GM10248 (cell line): ENCODE results near the gene PCDHGA10.
"Not testable (repeated sequence)": the region's sequence is repeated elsewhere in the genome, so short reads cannot be mapped to it uniquely, and the experiment has no call there.

Experiments
- CTCF ChIA-PET: fragments of 300-600 bp; sonication (Branson Sonifier 250); formaldehyde crosslinking; extraction: SDS; loops from one replicate; lab custom pipeline; 2021; ENCODE audit warnings: antibody characterized with exemption; lab: Yijun Ruan, JAX
- POLR2A ChIA-PET: fragments of 350-650 bp; sonication (Branson Sonifier 250); formaldehyde crosslinking; extraction: SDS; loops from one replicate; lab custom pipeline; 2020; ENCODE audit warnings: antibody characterized with exemption; lab: Yijun Ruan, JAX
- DNase-seq: peaks from one replicate; pipeline ENCODE4 v3.0.0; 2012; ENCODE audit errors: extremely low spot score
- TF ChIP-seq, protein P1 (sequence below): IDR thresholded peaks from 2 replicates; pipeline ENCODE4 v1.5.1; 2012; ENCODE audit warnings: mild to moderate bottlenecking, low read depth; ENCODE audit errors: extremely low read depth, missing control alignments, control extremely low read depth

PCDHGA10 gene

DNA sequence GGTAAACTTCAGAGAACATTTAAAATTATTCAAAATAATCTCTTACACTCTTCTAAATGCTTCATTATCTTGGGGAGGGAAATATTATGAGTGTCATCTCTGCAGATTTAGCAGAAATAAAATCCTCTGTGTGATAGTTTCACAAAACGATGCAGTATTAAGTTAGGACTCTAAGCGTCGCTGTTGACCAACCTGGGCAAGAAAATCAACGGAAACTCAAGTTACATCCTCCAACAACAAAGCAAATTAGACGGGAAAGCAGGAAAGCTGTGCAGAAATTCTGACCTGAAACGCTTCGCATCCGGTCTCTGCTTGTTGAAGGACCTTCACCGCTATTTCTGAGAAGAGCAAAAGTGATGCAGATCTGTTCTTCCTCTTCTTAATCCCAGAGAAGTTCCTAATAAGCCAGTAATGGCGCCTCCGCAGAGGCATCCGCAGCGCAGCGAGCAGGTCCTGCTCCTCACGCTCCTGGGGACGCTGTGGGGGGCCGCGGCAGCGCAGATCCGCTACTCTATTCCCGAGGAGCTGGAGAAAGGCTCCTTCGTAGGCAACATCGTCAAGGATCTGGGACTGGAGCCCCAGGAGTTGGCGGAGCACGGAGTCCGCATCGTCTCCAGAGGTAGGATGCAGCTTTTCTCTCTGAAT, 39.0 kb upstream of the PCDHGA10 start, which contains the start of gene PCDHGA6:
Gene PCDHGA6 (plus strand): TSS at position 219 of the 645 bp plus-strand sequence. CDS start 193 bp downstream, at position 412.
- no peak for DNase-seq
- ChIA-PET POLR2A (no interaction called here), CTCF (interaction anchor here (1.1 to 1.8 kb wide), 3 partner anchors 21 to 39 kb away, joined by 3 to 6 read pairs (median 4); partner anchors contain the start of gene PCDHGA10)
- TF ChIP-seq, protein P1, sequence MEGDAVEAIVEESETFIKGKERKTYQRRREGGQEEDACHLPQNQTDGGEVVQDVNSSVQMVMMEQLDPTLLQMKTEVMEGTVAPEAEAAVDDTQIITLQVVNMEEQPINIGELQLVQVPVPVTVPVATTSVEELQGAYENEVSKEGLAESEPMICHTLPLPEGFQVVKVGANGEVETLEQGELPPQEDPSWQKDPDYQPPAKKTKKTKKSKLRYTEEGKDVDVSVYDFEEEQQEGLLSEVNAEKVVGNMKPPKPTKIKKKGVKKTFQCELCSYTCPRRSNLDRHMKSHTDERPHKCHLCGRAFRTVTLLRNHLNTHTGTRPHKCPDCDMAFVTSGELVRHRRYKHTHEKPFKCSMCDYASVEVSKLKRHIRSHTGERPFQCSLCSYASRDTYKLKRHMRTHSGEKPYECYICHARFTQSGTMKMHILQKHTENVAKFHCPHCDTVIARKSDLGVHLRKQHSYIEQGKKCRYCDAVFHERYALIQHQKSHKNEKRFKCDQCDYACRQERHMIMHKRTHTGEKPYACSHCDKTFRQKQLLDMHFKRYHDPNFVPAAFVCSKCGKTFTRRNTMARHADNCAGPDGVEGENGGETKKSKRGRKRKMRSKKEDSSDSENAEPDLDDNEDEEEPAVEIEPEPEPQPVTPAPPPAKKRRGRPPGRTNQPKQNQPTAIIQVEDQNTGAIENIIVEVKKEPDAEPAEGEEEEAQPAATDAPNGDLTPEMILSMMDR: peak; percentile 32

DNA sequence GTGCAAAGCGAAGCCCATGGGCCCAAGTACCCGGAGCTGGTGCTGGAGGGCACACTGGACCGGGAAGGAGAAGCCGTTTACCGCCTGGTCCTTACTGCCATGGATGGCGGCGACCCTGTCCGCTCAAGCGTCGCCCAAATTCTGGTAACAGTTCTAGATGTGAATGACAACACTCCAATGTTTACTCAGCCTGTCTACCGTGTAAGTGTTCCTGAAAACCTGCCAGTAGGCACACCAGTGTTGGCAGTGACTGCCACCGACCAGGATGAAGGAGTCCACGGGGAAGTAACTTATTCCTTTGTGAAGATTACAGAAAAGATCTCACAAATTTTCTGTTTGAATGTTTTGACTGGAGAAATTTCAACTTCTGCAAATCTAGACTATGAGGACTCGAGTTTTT, 38.2 kb upstream of the PCDHGA10 start:
- ChIA-PET CTCF (interaction anchor here (1.0 to 1.8 kb wide), 4 partner anchors 10 to 39 kb away, joined by 3 to 6 read pairs (median 4); partner anchors contain the start of genes PCDHGA10 and PCDHGA5), POLR2A (no interaction called here)
- TF ChIP-seq, protein P1: no peak
- DNase-seq: no peak

DNA sequence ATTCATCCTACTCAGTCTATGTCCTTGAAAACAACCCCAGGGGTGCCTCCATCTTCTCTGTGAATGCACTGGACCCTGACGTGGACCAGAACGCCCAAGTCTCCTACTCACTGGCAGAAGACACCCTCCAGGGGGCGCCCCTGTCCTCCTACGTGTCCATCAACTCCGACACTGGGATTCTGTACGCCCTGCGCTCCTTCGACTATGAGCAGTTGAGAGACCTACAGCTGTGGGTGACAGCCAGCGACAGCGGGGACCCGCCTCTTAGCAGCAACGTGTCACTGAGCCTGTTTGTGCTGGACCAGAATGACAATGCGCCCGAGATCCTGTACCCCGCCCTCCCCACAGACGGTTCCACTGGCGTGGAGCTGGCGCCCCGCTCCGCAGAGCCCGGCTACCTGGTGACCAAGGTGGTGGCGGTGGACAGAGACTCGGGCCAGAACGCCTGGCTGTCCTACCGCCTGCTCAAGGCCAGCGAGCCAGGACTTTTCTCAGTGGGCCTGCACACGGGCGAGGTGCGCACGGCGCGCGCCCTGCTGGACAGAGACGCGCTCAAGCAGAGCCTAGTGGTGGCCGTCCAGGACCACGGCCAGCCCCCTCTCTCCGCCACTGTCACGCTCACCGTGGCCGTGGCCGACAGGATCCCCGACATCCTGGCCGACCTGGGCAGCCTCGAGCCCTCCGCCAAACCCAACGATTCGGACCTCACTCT, 37.2 kb upstream of the PCDHGA10 start:
- CTCF ChIA-PET: interaction anchor here (1.0 kb wide), 1 partner anchor 11 kb away, joined by 3 read pairs; the partner anchor contains the start of gene PCDHGA5
- POLR2A ChIA-PET, DNase-seq: not testable (repeated sequence)

DNA sequence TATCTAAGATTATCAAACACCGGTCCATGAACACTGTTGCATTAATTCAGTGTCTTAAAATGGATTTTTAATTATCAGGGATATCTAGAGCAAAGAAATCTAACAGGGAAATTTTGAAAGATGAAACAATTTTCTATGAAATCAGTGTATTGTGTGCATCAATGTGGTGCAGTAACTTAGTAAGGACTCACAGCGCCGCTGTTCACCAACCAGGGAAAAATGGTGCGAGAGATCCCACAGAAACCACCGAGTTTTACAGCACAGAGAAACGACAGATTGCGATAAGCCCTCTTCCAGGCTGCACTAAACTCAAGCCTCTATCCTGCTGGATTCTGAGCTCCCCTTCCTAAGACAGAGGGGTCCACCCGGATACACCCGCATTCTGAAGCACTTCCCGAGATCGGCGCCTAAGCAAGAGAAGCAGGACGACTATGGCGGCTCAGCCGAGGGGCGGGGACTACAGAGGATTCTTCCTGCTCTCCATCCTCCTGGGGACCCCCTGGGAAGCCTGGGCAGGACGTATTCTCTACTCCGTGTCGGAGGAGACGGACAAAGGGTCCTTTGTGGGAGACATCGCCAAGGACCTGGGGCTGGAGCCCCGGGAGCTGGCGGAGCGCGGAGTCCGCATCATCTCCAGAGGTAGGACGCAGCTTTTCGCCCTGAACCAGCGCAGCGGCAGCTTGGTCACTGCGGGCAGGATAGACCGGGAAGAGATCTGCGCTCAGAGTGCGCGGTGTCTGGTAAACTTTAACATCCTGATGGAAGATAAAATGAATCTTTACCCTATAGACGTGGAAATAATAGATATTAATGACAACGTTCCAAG, 30.1 kb upstream of the PCDHGA10 start, which contains the start of gene PCDHGA7:
Gene PCDHGA7 (plus strand): TSS at position 274 of the 826 bp plus-strand sequence. CDS start 158 bp downstream, at position 432.
- peak; percentile 47 for DNase-seq
- ChIA-PET CTCF (interaction anchor here (1.1 to 1.2 kb wide), 2 partner anchors 23 to 38 kb away, joined by 3 read pairs; partner anchors contain the start of gene PCDHGA11), POLR2A (no interaction called here)
- TF ChIP-seq, protein P1: peak; percentile 36

DNA sequence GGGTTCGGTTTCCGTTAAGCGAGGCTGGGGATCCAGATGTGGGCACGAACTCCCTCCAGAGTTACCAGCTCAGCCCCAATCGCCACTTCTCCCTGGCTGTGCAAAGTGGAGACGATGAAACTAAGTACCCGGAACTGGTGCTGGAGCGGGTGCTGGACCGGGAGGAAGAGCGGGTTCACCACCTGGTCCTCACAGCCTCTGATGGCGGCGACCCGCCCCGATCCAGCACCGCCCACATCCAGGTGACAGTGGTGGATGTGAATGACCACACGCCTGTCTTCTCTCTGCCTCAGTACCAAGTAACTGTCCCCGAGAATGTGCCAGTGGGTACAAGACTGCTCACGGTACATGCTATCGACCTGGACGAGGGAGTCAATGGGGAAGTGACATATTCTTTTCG, 29.4 kb upstream of the PCDHGA10 start:
- TF ChIP-seq, protein P1: no peak
- CTCF ChIA-PET: interaction anchor here (1.1 to 1.2 kb wide), 2 partner anchors 22 to 38 kb away, joined by 3 read pairs; partner anchors contain the start of gene PCDHGA11

DNA sequence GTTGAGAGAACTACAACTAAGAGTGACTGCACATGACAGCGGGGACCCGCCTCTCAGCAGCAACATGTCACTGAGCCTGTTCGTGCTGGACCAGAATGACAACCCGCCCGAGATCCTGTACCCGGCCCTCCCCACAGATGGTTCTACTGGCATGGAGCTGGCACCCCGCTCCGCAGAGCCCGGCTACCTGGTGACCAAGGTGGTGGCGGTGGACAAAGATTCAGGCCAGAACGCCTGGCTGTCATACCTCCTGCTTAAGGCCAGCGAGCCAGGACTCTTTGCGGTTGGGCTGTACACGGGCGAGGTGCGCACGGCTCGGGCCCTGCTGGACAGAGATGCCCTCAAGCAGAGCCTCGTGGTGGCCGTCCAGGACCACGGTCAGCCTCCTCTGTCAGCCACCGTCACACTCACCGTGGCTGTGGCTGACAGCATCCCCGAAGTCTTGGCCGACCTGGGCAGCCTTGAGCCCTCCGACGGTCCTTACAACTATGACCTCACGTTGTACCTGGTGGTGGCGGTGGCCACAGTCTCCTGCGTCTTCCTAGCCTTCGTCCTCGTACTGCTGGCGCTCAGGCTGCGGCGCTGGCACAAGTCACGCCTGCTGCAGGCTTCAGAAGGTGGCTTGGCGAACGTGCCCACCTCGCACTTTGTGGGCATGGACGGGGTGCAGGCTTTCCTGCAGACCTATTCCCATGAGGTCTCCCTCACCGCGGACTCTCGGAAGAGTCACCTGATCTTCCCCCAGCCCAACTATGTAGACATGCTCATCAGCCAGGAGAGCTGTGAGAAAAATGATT, 28.1 kb upstream of the PCDHGA10 start:
- ChIA-PET CTCF (no interaction called here), POLR2A (no interaction called here)
- no peak for DNase-seq
- TF ChIP-seq, protein P1: no peak

More for the DNA sequence above, 29.4 kb upstream of the PCDHGA10 start:
- DNase-seq: no peak
- POLR2A ChIA-PET: no interaction called here

DNA sequence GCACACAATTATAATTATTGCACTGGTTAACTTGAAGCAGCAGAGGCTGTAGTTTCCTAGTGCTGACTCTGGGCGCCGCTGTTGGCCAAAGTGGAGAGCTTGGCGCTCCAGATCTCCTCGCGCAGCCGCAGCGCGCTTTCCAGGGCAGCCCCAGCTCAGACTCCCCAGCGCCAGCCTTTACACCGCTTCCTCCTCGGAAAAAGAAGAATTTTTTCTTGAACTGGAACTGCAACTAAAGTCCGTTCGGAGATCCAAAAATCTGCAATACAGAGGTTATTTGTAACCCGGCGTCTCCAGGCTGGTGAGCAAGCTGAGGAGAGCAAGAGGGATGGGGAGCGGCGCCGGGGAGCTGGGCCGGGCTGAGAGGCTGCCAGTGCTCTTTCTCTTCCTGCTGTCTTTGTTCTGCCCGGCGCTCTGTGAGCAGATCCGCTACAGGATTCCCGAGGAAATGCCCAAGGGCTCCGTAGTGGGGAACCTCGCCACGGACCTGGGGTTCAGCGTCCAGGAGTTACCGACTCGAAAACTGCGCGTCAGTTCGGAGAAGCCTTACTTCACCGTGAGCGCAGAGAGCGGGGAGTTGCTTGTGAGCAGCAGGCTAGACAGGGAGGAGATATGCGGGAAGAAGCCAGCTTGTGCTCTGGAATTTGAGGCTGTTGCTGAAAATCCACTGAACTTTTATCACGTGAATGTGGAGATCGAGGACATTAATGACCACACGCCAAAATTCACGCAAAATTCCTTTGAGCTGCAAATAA, 25.1 kb upstream of the PCDHGA10 start, which contains the start of gene PCDHGB4:
Gene PCDHGB4 (plus strand): TSS at position 142 of the 755 bp plus-strand sequence. CDS start 187 bp downstream, at position 329.
- DNase-seq: peak; percentile 58
- CTCF ChIA-PET: interaction anchor here (1.5 kb wide), 1 partner anchor 25 kb away, joined by 4 read pairs; the partner anchor contains the start of gene PCDHGA10
- POLR2A ChIA-PET: not testable (repeated sequence)
